ENCODE results near the gene CATSPERD. TPM values are rescaled to one million over a fixed set of nuclear protein-coding genes. Genes with fewer than 3 reads are reported as not detected.
"Not testable (repeated sequence)": the region's sequence is repeated elsewhere in the genome, so short reads cannot be mapped to it uniquely, and the experiment has no call there.

CATSPERD gene
- total RNA-seq, 2 donors from 2014 or later: not detected

GRCh38 chr19:5773276-5773675, 52.8 kb downstream of the CATSPERD start:
- Histone ChIP-seq H3K4me3 (no peak overlapping the region), H3K9me3 (no peaks in the 10 kb centered on the region), H3K4me1 (peaks cover 11% of the 10 kb centered on the region), H3K36me3 (replicated peaks in 1 of 2; ENCODE audit: insufficient read depth in 1 of 2, low read depth in 2 of 2) (no peaks in the 10 kb centered on the region), H3K27me3 (no peaks in the 10 kb centered on the region), H3K27ac (no peak overlapping the region)
- 70 to 75% methylated on average over 5 of the region's 5 CpGs for WGBS, 2 donors
- intact Hi-C loops (cut with DNase I): no loop called here
- TF ChIP-seq CTCF (IDR thresholded peaks at IDR 0.05) (no peak), POLR2A (IDR thresholded peaks at IDR 0.05) (no peak)
- no peak for DNase-seq
- ATAC-seq: no peak

- no peak for ATAC-seq
- intact Hi-C loops (cut with DNase I): no loop called here
- 77 to 78% methylated on average over 8 of the region's 8 CpGs for WGBS, 2 donors
Observed at GRCh38 chr19:5774921-5775320, 54.5 kb downstream of the CATSPERD start.

GRCh38 chr19:5775668-5776309, 55.4 kb downstream of the CATSPERD start:
- intact Hi-C loops (cut with DNase I): no loop called here
- ATAC-seq (no peak), DNase-seq (peak in 3 of 4 donors; percentile 43 to 53 (median 46))
- Histone ChIP-seq H3K27ac (no peak overlapping the region), H3K4me1 (peaks cover 11% of the 10 kb centered on the region), H3K9me3 (no peaks in the 10 kb centered on the region), H3K36me3 (replicated peaks in 1 of 2; ENCODE audit: insufficient read depth in 1 of 2, low read depth in 2 of 2) (no peaks in the 10 kb centered on the region), H3K27me3 (no peaks in the 10 kb centered on the region), H3K4me3 (no peak overlapping the region)
- 54 to 60% methylated on average over 17 of the region's 17 CpGs for WGBS, 2 donors
- TF ChIP-seq CTCF (IDR thresholded peaks at IDR 0.05) (no peak), POLR2A (IDR thresholded peaks at IDR 0.05) (no peak)

More at GRCh38 chr19:5774921-5775320, 54.5 kb downstream of the CATSPERD start:
- Histone ChIP-seq H3K4me3 (no peak overlapping the region), H3K4me1 (peaks cover 11% of the 10 kb centered on the region), H3K9me3 (no peaks in the 10 kb centered on the region), H3K27ac (no peak overlapping the region), H3K27me3 (no peaks in the 10 kb centered on the region), H3K36me3 (replicated peaks in 1 of 2; ENCODE audit: insufficient read depth in 1 of 2, low read depth in 2 of 2) (no peaks in the 10 kb centered on the region)
- no peak for DNase-seq
- no peak for TF ChIP-seq POLR2A (IDR thresholded peaks at IDR 0.05)
- no peak for TF ChIP-seq CTCF (IDR thresholded peaks at IDR 0.05)

- Histone ChIP-seq H3K9me3 (no peaks in the 10 kb centered on the region), H3K36me3 (replicated peaks in 1 of 2; ENCODE audit: insufficient read depth in 1 of 2, low read depth in 2 of 2) (no peaks in the 10 kb centered on the region), H3K27me3 (no peaks in the 10 kb centered on the region), H3K4me1 (peaks cover 11% of the 10 kb centered on the region), H3K27ac (no peak overlapping the region), H3K4me3 (no peak overlapping the region)
- TF ChIP-seq POLR2A (IDR thresholded peaks at IDR 0.05) (no peak), CTCF (IDR thresholded peaks at IDR 0.05) (no peak)
- DNase-seq: no peak
- ATAC-seq: no peak
- intact Hi-C loops (cut with DNase I): no loop called here
- 84 to 94% methylated on average over 10 to 16 of the region's 17 CpGs for WGBS, 2 donors
Observed at GRCh38 chr19:5778402-5778801, 58.0 kb downstream of the CATSPERD start.

GRCh38 chr19:5780916-5781315, 60.5 kb downstream of the CATSPERD start:
- DNase-seq; H3K36me3 ChIP-seq (replicated peaks in 1 of 2; ENCODE audit: insufficient read depth in 1 of 2, low read depth in 2 of 2); H3K27ac ChIP-seq; ATAC-seq; H3K4me1 ChIP-seq; H3K9me3 ChIP-seq; intact Hi-C loops (cut with DNase I); H3K4me3 ChIP-seq; H3K27me3 ChIP-seq: not testable (repeated sequence)
- WGBS, 2 donors: 80 to 93% methylated on average over 7 to 11 of the region's 11 CpGs

Measured in body of pancreas (tissue), 4 donors.